ENCODE data around the gene PCDHB14.

DNA sequence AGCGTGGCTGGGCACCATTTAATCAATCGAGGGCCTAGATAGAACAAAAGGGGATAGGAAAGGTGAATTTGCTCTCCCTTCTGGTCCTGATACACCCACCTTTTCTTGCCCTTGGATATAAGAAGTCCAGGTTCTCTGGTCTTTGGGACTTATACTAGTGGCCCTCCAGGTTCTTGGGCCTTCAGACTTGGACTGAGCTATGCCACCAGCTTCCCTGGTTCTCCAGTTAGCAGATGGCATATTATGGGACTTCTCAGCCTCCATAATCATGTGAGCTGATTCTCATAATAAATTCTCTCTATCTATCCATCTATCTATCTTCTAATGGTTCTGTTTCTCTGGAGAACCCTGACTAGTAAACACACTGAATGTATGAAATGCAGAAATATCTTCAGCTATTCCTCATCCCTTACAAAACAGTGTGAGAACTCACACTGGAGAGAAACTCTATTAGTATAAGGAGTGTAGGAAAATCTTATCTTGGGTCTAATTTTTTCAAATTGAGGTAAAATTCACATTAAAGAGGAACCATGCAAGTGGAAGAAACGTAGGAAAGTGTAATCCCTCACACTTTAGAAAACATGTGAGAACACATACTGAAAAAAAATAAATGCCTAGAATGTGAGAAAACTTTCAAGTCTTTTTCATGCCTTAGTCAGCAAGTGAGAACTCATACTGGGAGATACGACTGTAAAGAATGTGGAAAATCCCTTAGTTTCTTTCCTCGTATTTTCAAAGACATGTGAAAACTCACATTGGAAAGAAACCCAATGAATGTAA lies 37.5 kb downstream of the PCDHB14 start:
- TF ChIP-seq POLR2A (IDR thresholded peaks at IDR 0.05) = no peak
- TF ChIP-seq, protein P1, sequence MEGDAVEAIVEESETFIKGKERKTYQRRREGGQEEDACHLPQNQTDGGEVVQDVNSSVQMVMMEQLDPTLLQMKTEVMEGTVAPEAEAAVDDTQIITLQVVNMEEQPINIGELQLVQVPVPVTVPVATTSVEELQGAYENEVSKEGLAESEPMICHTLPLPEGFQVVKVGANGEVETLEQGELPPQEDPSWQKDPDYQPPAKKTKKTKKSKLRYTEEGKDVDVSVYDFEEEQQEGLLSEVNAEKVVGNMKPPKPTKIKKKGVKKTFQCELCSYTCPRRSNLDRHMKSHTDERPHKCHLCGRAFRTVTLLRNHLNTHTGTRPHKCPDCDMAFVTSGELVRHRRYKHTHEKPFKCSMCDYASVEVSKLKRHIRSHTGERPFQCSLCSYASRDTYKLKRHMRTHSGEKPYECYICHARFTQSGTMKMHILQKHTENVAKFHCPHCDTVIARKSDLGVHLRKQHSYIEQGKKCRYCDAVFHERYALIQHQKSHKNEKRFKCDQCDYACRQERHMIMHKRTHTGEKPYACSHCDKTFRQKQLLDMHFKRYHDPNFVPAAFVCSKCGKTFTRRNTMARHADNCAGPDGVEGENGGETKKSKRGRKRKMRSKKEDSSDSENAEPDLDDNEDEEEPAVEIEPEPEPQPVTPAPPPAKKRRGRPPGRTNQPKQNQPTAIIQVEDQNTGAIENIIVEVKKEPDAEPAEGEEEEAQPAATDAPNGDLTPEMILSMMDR (IDR thresholded peaks at IDR 0.05) = no peak
